Pancreas (tissue), 10 donors: ENCODE measurements around the gene MCRS1. TPM values are rescaled to one million over a fixed set of nuclear protein-coding genes. Genes with fewer than 3 reads are reported as not detected.

Source experiments
- ATAC-seq, 4 donors: fragments of 200-7000 bp; cut with Tn5 transposase; one replicate each; pipeline versions ENCODE4 v1.8.0 to v1.9.1; 2020; ENCODE audit warnings: mild to moderate bottlenecking in 4 of 4, moderate library complexity in 4 of 4
- DNase-seq, 6 donors: peaks; one replicate each; pipeline ENCODE4 v3.0.0-alpha.2; 2020
- FAIRE-seq: peaks from 2 replicates; lab custom pipeline; 2012; peaks lifted over from hg19 to GRCh38; lab: Jason Lieb, UNC
- H3K27ac ChIP-seq, 4 donors: fragments of 200-600 bp; sonication (generic); 1 replicate in 3 of 4; 2 replicates in 1 of 4; pipeline versions ENCODE4 v1.5.0 to v1.8.0; 2020
- H3K27me3 ChIP-seq, 4 donors: fragments of 200-600 bp; one replicate each; pipeline ENCODE4 v1.8.0; 2021
- H3K36me3 ChIP-seq, 3 donors: fragments of 200-600 bp; sonication (generic) in 1 of 3; one replicate each; pipeline versions ENCODE4 v1.5.0 to v1.8.0; 2020 to 2021
- H3K4me1 ChIP-seq, 3 donors: fragments of 200-600 bp; one replicate each; pipeline ENCODE4 v1.8.0; 2021
- H3K4me3 ChIP-seq, 4 donors: fragments of 200-600 bp; sonication (generic) in 2 of 4; one replicate each; pipeline versions ENCODE4 v1.5.0 to v1.8.0; 2020 to 2021
- H3K9me3 ChIP-seq, 4 donors: fragments of 200-600 bp; one replicate each; pipeline ENCODE4 v1.8.0; 2021
- CTCF ChIP-seq, 4 donors: fragments of 200-600 bp; sonication (generic) in 3 of 4; IDR thresholded peaks; one replicate each; pipeline versions ENCODE4 v1.5.0 to v1.8.0; 2021; ENCODE audit warnings: antibody characterized with exemption in 4 of 4
- WGBS, 2 donors: extraction: QIAGEN DNeasy Blood & Tissue Kit; methylation state at CpG; one replicate each; pipeline ENCODE4 v1.1.7; 2013; 5-methylcytosine and 5-hydroxymethylcytosine counted together
- intact Hi-C, 3 donors: fragments of 100-400 bp; cut with DNase I; formaldehyde crosslinking; loops; one replicate each; pipeline versions ENCODE4 v1.11.1 to v1.14.2; 2022
- polyA plus RNA-seq, 2 donors: library from polyadenylated mRNA; stranded (reverse); fragments of 200-250 nt; gene quantifications; one replicate each; pipeline ENCODE4 v1.2.3, GENCODE V29; 2013
- total RNA-seq, 6 donors: library from RNA; stranded (reverse); fragmentation: NEBNext Ultra II Directional in 4 of 6; extraction: Animal tissue kit (Norgen Biotek cat#: 25700) in 4 of 6; gene quantifications; one replicate each; pipeline versions ENCODE4 v1.2.1 to v1.2.4, GENCODE V29; 2021 to 2023
- donor health status: healthy with polysubstance abuse.
- donor health status: DM: no; HTN: no; CAD: no; lungs with moderate emphysema.
- donor health status: DM: no; HTN: no; CAD: no.
- donor health status: control.
- donor health status: control.
- donor health status: Bipolar disorder and iron deficiency.
- donor health status: DM: yes; HTN: yes; CAD: no.
- donor health status: DM: no; HTN: no; CAD: no.
- donor health status: DM: no; HTN: no; CAD: no.
- donor health status: DM: yes; HTN: yes; CAD: no.

The MCRS1 gene
- total and polyA plus RNA-seq, 8 donors = 19.3 to 71.0 (median 25.9) TPM

- Histone ChIP-seq H3K36me3 (no peaks in the 10 kb centered on the region), H3K4me1 (peaks cover 0 to 2% (median 0%) of the 10 kb centered on the region in 3 donors), H3K27ac (no peak overlapping the region), H3K27me3 (no peaks in the 10 kb centered on the region), H3K9me3 (no peaks in the 10 kb centered on the region), H3K4me3 (no peak overlapping the region)
- intact Hi-C loops = no loop called here
- TF ChIP-seq CTCF (IDR thresholded peaks at IDR 0.05) = no peak
- peak in 1 of 6 donors; percentile 49 for DNase-seq
- no peak for FAIRE-seq
- ATAC-seq = no peak
- WGBS, 2 donors = 89 to 93% methylated on average over 15 of the region's 15 CpGs
Observed at GRCh38 chr12:49542592-49543160, 25.3 kb downstream of the MCRS1 start.

- intact Hi-C loops = no loop called here
- no peaks in the 10 kb centered on the region for H3K36me3 ChIP-seq
- WGBS, 2 donors = 80 to 87% methylated on average over 7 of the region's 7 CpGs
- H3K4me3 ChIP-seq = no peak overlapping the region
- no peak for TF ChIP-seq CTCF (IDR thresholded peaks at IDR 0.05)
- FAIRE-seq (no peak), ATAC-seq (no peak), DNase-seq (no peak)
- H3K4me1 ChIP-seq = peaks cover 0 to 6% (median 0%) of the 10 kb centered on the region in 3 donors
- no peaks in the 10 kb centered on the region for H3K9me3 ChIP-seq
- no peak overlapping the region for H3K27ac ChIP-seq
- H3K27me3 ChIP-seq = no peaks in the 10 kb centered on the region
Observed at GRCh38 chr12:49541911-49542505, 25.9 kb downstream of the MCRS1 start.

GRCh38 chr12:49541140-49541861 is 26.6 kb downstream of the MCRS1 start:
- Histone ChIP-seq H3K4me1 (peaks cover 0 to 6% (median 0%) of the 10 kb centered on the region in 3 donors), H3K4me3 (no peak overlapping the region), H3K27ac (no peak overlapping the region), H3K27me3 (no peaks in the 10 kb centered on the region), H3K9me3 (no peaks in the 10 kb centered on the region), H3K36me3 (no peaks in the 10 kb centered on the region)
- TF ChIP-seq CTCF (IDR thresholded peaks at IDR 0.05) = no peak
- WGBS, 2 donors = 84 to 87% methylated on average over 17 to 18 of the region's 18 CpGs
- DNase-seq (no peak), FAIRE-seq (no peak), ATAC-seq (no peak)
- intact Hi-C loops = no loop called here

GRCh38 chr12:49540229-49541139 is 27.5 kb downstream of the MCRS1 start:
- WGBS, 2 donors = 83% methylated on average over 21 of the region's 21 CpGs
- ATAC-seq (no peak), DNase-seq (no peak)

More at GRCh38 chr12:49540229-49541139, 27.5 kb downstream of the MCRS1 start:
- Histone ChIP-seq H3K9me3 (no peaks in the 10 kb centered on the region), H3K4me3 (no peak overlapping the region), H3K36me3 (no peaks in the 10 kb centered on the region), H3K27ac (no peak overlapping the region), H3K4me1 (peaks cover 0 to 6% (median 0%) of the 10 kb centered on the region in 3 donors), H3K27me3 (no peaks in the 10 kb centered on the region)
- intact Hi-C loops = no loop called here
- no peak for FAIRE-seq
- TF ChIP-seq CTCF (IDR thresholded peaks at IDR 0.05) = no peak
